Activated naive CD4-positive, alpha-beta T cell treated with anti-CD3 and anti-CD28 coated beads, Interleukin-2, amount 10 ng/mL, durations not matched to agents 7 days and 5 days (primary cell): Measurements from ENCODE around the gene ZNF135.

Experiments
- CTCF ChIA-PET: fragments of 350-600 bp; sonication (Branson Sonifier 250); formaldehyde crosslinking; loops from one replicate; lab custom pipeline; 2021; ENCODE audit warnings: antibody characterized with exemption; lab: Charles Lee
- DNase-seq: peaks from one replicate; pipeline ENCODE4 v3.0.0-alpha.2; 2020
- H3K27ac Mint-ChIP-seq: one replicate; pipeline ENCODE4 v1.8.0; 2021; ENCODE audit warnings: mild to moderate bottlenecking, moderate library complexity, mixed read lengths
- H3K27me3 Mint-ChIP-seq: one replicate; pipeline ENCODE4 v1.8.0; 2021; ENCODE audit warnings: mild to moderate bottlenecking, mixed read lengths
- H3K36me3 Mint-ChIP-seq: one replicate; pipeline ENCODE4 v1.8.0; 2021; ENCODE audit warnings: mixed read lengths
- H3K4me1 Mint-ChIP-seq: one replicate; pipeline ENCODE4 v1.8.0; 2021; ENCODE audit warnings: mixed read lengths
- H3K4me3 Mint-ChIP-seq: one replicate; pipeline ENCODE4 v1.8.0; 2021; ENCODE audit warnings: mild to moderate bottlenecking, moderate library complexity, mixed read lengths
- H3K9me3 Mint-ChIP-seq: one replicate; pipeline ENCODE4 v1.8.0; 2021; ENCODE audit warnings: mixed read lengths

The ZNF135 gene

GRCh38 chr19:58059003-58059670 is at the start of gene ZNF135:
Gene ZNF135 (plus strand): TSS chr19:58059282. CDS start chr19:58060003, 721 bp downstream.
- peaks cover 19% of the 10 kb centered on the region for H3K36me3 Mint-ChIP-seq
- H3K9me3 Mint-ChIP-seq: peaks cover 54% of the 10 kb centered on the region
- peak within 1 kb of the TSS; percentile 65 for H3K4me3 Mint-ChIP-seq
- peak within 1 kb of the TSS; percentile 67 for H3K27ac Mint-ChIP-seq
- H3K27me3 Mint-ChIP-seq: no peaks in the 10 kb centered on the region
- CTCF ChIA-PET: no interaction called here
- peaks cover 5% of the 10 kb centered on the region for H3K4me1 Mint-ChIP-seq
- peak; percentile 67 for DNase-seq

DNA sequence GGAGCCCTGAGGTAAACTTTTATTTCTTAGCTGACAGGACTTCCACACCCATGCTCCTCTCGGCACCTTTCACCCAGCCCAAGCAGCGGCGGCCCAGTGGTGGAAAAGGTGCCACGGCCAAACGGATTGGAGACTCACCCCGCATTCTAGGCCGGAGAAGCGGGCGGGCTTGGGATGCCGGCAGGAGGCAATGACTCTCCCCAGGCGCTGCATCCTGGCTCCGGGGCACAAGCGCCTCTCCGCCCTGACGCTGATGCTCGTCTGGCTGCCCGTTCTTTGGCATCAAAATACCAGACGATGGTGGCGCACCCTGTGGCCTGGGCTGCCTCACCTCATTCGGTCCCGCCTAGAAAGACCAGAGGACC is 49.8 kb upstream of the ZNF135 start:
- H3K27ac Mint-ChIP-seq: no peak overlapping the region
- H3K4me3 Mint-ChIP-seq: peak overlapping the region; percentile 74
- DNase-seq: no peak
- peaks cover 16% of the 10 kb centered on the region for H3K4me1 Mint-ChIP-seq
- H3K27me3 Mint-ChIP-seq: peaks cover 6% of the 10 kb centered on the region
- CTCF ChIA-PET: no interaction called here
- H3K9me3 Mint-ChIP-seq: peaks cover 63% of the 10 kb centered on the region
- H3K36me3 Mint-ChIP-seq: peaks cover 42% of the 10 kb centered on the region

- Mint-ChIP-seq H3K27ac (peak overlapping the region; percentile 81), H3K36me3 (peaks cover 37% of the 10 kb centered on the region), H3K27me3 (peaks cover 6% of the 10 kb centered on the region), H3K4me1 (peaks cover 12% of the 10 kb centered on the region), H3K9me3 (peaks cover 60% of the 10 kb centered on the region), H3K4me3 (peak overlapping the region; percentile 74)
- CTCF ChIA-PET: no interaction called here
- DNase-seq: peak; percentile 82
These were observed 49.3 kb upstream of the ZNF135 start for GRCh38 chr19:58009666-58010301.

GRCh38 chr19:58010507-58010906 is 48.6 kb upstream of the ZNF135 start:
- H3K4me1 Mint-ChIP-seq: peaks cover 12% of the 10 kb centered on the region
- peaks cover 30% of the 10 kb centered on the region for H3K36me3 Mint-ChIP-seq
- H3K27ac Mint-ChIP-seq: no peak overlapping the region
- CTCF ChIA-PET: no interaction called here
- H3K4me3 Mint-ChIP-seq: peak overlapping the region; percentile 74
- no peak for DNase-seq
- peaks cover 6% of the 10 kb centered on the region for H3K27me3 Mint-ChIP-seq
- peaks cover 58% of the 10 kb centered on the region for H3K9me3 Mint-ChIP-seq

GRCh38 chr19:58014141-58014540 is 44.9 kb upstream of the ZNF135 start:
- CTCF ChIA-PET: no interaction called here
- DNase-seq: no peak
- peaks cover 44% of the 10 kb centered on the region for H3K9me3 Mint-ChIP-seq
- H3K4me1 Mint-ChIP-seq: peaks cover 9% of the 10 kb centered on the region
- H3K27ac Mint-ChIP-seq: no peak overlapping the region
- peaks cover 6% of the 10 kb centered on the region for H3K27me3 Mint-ChIP-seq
- peaks cover 8% of the 10 kb centered on the region for H3K36me3 Mint-ChIP-seq
- no peak overlapping the region for H3K4me3 Mint-ChIP-seq

DNA sequence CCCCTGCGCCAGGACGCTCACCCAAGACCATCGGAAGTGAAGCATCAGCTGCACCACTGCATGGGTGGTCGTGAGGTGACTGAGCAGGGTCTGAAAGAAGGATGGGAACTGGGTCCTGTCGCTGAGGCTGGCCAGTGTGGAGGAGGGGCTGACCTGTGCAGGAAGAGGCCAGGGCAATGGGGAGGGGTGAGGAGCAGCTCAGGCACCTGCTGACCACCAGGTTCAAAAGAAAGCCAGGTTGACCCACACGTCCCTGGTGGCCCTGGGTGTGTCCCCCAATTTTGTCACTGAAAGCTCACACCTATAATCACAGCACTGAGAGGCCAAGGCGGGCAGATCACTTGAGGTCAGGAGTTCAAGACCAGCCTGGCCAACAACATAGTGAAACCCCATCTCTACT is 39.0 kb upstream of the ZNF135 start:
- Mint-ChIP-seq H3K4me1 (no peaks in the 10 kb centered on the region), H3K4me3 (no peak overlapping the region), H3K9me3 (peaks cover 45% of the 10 kb centered on the region), H3K27ac (no peak overlapping the region), H3K27me3 (no peaks in the 10 kb centered on the region), H3K36me3 (peaks cover 1% of the 10 kb centered on the region)
- no peak for DNase-seq
- CTCF ChIA-PET: no interaction called here

GRCh38 chr19:58021541-58022282 is 37.4 kb upstream of the ZNF135 start:
- DNase-seq: peak; percentile 51
- no peaks in the 10 kb centered on the region for H3K4me1 Mint-ChIP-seq
- CTCF ChIA-PET: no interaction called here
- H3K27me3 Mint-ChIP-seq: no peaks in the 10 kb centered on the region
- H3K4me3 Mint-ChIP-seq: no peak overlapping the region
- peaks cover 1% of the 10 kb centered on the region for H3K36me3 Mint-ChIP-seq
- H3K27ac Mint-ChIP-seq: no peak overlapping the region
- peaks cover 52% of the 10 kb centered on the region for H3K9me3 Mint-ChIP-seq

GRCh38 chr19:58022283-58022660 is 36.8 kb upstream of the ZNF135 start:
- CTCF ChIA-PET: no interaction called here
- DNase-seq: no peak
- Mint-ChIP-seq H3K27me3 (no peaks in the 10 kb centered on the region), H3K36me3 (peaks cover 1% of the 10 kb centered on the region), H3K27ac (no peak overlapping the region), H3K9me3 (peaks cover 51% of the 10 kb centered on the region), H3K4me1 (no peaks in the 10 kb centered on the region), H3K4me3 (no peak overlapping the region)

GRCh38 chr19:58024661-58025060 is 34.4 kb upstream of the ZNF135 start:
- CTCF ChIA-PET: interaction anchor here (0.5 kb wide), 1 partner anchor 122 kb away, joined by 3 read pairs; no protein-coding TSS in a partner anchor
- no peaks in the 10 kb centered on the region for H3K27me3 Mint-ChIP-seq
- peaks cover 58% of the 10 kb centered on the region for H3K9me3 Mint-ChIP-seq
- H3K4me3 Mint-ChIP-seq: no peak overlapping the region
- no peak for DNase-seq
- H3K27ac Mint-ChIP-seq: no peak overlapping the region
- H3K36me3 Mint-ChIP-seq: peaks cover 4% of the 10 kb centered on the region
- no peaks in the 10 kb centered on the region for H3K4me1 Mint-ChIP-seq

GRCh38 chr19:58033741-58034476 is 25.2 kb upstream of the ZNF135 start, which contains the start of gene ZSCAN1:
Gene ZSCAN1 (plus strand): TSS chr19:58034025. CDS start chr19:58037837, 3,812 bp downstream.
- peaks cover 37% of the 10 kb centered on the region for H3K9me3 Mint-ChIP-seq
- H3K4me3 Mint-ChIP-seq: no peak within 1 kb of the TSS
- H3K4me1 Mint-ChIP-seq: no peaks in the 10 kb centered on the region
- H3K27ac Mint-ChIP-seq: peak within 1 kb of the TSS; percentile 12
- DNase-seq: peak; percentile 39
- peaks cover 11% of the 10 kb centered on the region for H3K27me3 Mint-ChIP-seq
- CTCF ChIA-PET: no interaction called here
- H3K36me3 Mint-ChIP-seq: peaks cover 6% of the 10 kb centered on the region

GRCh38 chr19:58034477-58034793 is 24.6 kb upstream of the ZNF135 start:
- CTCF ChIA-PET: no interaction called here
- Mint-ChIP-seq H3K27ac (no peak overlapping the region), H3K27me3 (peaks cover 11% of the 10 kb centered on the region), H3K36me3 (peaks cover 6% of the 10 kb centered on the region), H3K4me3 (no peak overlapping the region), H3K9me3 (peaks cover 36% of the 10 kb centered on the region), H3K4me1 (no peaks in the 10 kb centered on the region)
- no peak for DNase-seq

DNA sequence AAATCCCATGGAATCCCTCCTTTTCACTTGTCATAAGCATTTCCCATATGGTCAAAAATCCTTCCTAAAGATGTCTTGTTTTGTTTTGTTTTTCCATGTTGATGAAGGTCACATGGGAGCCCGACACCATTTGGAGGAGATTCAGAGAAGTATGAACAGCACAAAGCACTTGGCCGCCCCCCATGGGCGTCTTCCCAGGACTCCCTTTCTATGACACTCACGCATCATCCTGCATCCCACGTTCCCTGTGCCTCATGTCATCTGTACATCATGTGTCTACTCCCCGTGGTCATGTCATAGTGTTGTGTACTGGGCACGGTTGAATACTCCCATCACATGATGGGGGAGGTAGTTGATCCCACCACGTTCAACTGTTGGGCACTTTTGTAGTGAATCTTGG is 23.2 kb upstream of the ZNF135 start:
- H3K4me3 Mint-ChIP-seq: no peak overlapping the region
- H3K36me3 Mint-ChIP-seq: peaks cover 6% of the 10 kb centered on the region
- H3K4me1 Mint-ChIP-seq: no peaks in the 10 kb centered on the region
- peaks cover 43% of the 10 kb centered on the region for H3K9me3 Mint-ChIP-seq
- H3K27ac Mint-ChIP-seq: no peak overlapping the region
- peaks cover 11% of the 10 kb centered on the region for H3K27me3 Mint-ChIP-seq
- no peak for DNase-seq
- CTCF ChIA-PET: no interaction called here

GRCh38 chr19:58037927-58038687 is 21.0 kb upstream of the ZNF135 start:
- peaks cover 11% of the 10 kb centered on the region for H3K27me3 Mint-ChIP-seq
- CTCF ChIA-PET: no interaction called here
- H3K4me3 Mint-ChIP-seq: no peak overlapping the region
- H3K4me1 Mint-ChIP-seq: no peaks in the 10 kb centered on the region
- H3K36me3 Mint-ChIP-seq: peaks cover 6% of the 10 kb centered on the region
- no peak overlapping the region for H3K27ac Mint-ChIP-seq
- DNase-seq: no peak
- peaks cover 55% of the 10 kb centered on the region for H3K9me3 Mint-ChIP-seq
